Keratinocyte (primary cell): Measurements from ENCODE around the gene UTY. TPM values are rescaled to one million over a fixed set of nuclear protein-coding genes. Genes with fewer than 3 reads are reported as not detected.

Source experiments
- DNase-seq: peaks from one replicate; pipeline ENCODE4 v3.0.0-alpha.2; 2011; ENCODE audit warnings: low read depth, missing footprints, low spot score
- FAIRE-seq: peaks from 2 replicates; lab custom pipeline; 2011; peaks lifted over from hg19 to GRCh38; lab: Jason Lieb, UNC
- H2AFZ ChIP-seq: 2 replicates; pipeline ENCODE4 v1.6.0; 2012; ENCODE audit warnings: low read length, control low read depth, inconsistent platforms; ENCODE audit not compliant: control insufficient read depth
- H3K27ac ChIP-seq: 2 replicates; pipeline ENCODE4 v1.5.1; 2011; ENCODE audit warnings: low read length; ENCODE audit not compliant: control insufficient read depth, insufficient read depth
- H3K27me3 ChIP-seq: 3 replicates; pipeline ENCODE4 v1.6.0; 2011; ENCODE audit warnings: low read length; ENCODE audit not compliant: control insufficient read depth, insufficient read depth; ENCODE audit errors: extremely low read depth
- H3K36me3 ChIP-seq, 2 experiments: 2 replicates in 1 of 2; 3 replicates in 1 of 2; pipeline ENCODE4 v1.5.1; 2011; ENCODE audit warnings: low read length in 2 of 2, mild to moderate bottlenecking in 1 of 2; ENCODE audit not compliant: control insufficient read depth in 2 of 2, insufficient read depth in 2 of 2; ENCODE audit errors: extremely low read depth in 1 of 2
- H3K4me1 ChIP-seq: 3 replicates; pipeline ENCODE4 v1.5.1; 2011; ENCODE audit warnings: low read length; ENCODE audit not compliant: control insufficient read depth, insufficient read depth; ENCODE audit errors: extremely low read depth
- H3K4me2 ChIP-seq: 3 replicates; pipeline ENCODE4 v1.6.0; 2011; ENCODE audit warnings: low read depth, low read length; ENCODE audit not compliant: control insufficient read depth, insufficient read depth; ENCODE audit errors: extremely low read depth
- H3K4me3 ChIP-seq, 3 experiments: fragments of 200-600 bp in 1 of 3; sonication (generic) in 1 of 3; 2 replicates in 2 of 3; 3 replicates in 1 of 3; pipeline ENCODE4 v1.5.1; 2011 to 2016; ENCODE audit warnings: low read length in 3 of 3, mild to moderate bottlenecking in 3 of 3, control low read depth in 2 of 3, inconsistent platforms in 1 of 3, low read depth in 1 of 3, mixed read lengths in 1 of 3, mixed run types in 1 of 3, moderate library complexity in 1 of 3; ENCODE audit not compliant: control insufficient read depth in 2 of 3, insufficient read depth in 2 of 3; ENCODE audit errors: extremely low read depth in 1 of 3
- H3K79me2 ChIP-seq: 2 replicates; pipeline ENCODE4 v1.6.0; 2012; ENCODE audit warnings: low read length; ENCODE audit not compliant: control insufficient read depth, insufficient read depth
- H3K9ac ChIP-seq: 3 replicates; pipeline ENCODE4 v1.6.0; 2011; ENCODE audit warnings: low read length; ENCODE audit not compliant: control insufficient read depth, insufficient read depth; ENCODE audit errors: extremely low read depth
- H3K9me1 ChIP-seq: 3 replicates; pipeline ENCODE4 v1.6.0; 2011; ENCODE audit warnings: low read length; ENCODE audit not compliant: control insufficient read depth, insufficient read depth; ENCODE audit errors: extremely low read depth
- H3K9me3 ChIP-seq: 2 replicates; pipeline ENCODE4 v1.5.1; 2012; ENCODE audit warnings: low read depth, low read length; ENCODE audit not compliant: control insufficient read depth
- H4K20me1 ChIP-seq: 3 replicates; pipeline ENCODE4 v1.6.0; 2011; ENCODE audit warnings: low read length; ENCODE audit not compliant: control insufficient read depth, insufficient read depth; ENCODE audit errors: extremely low read depth
- EZH2 ChIP-seq: IDR thresholded peaks from one replicate; pipeline ENCODE4 v1.6.1; 2012; ENCODE audit warnings: inconsistent platforms, mild to moderate bottlenecking, low read length, moderate library complexity
- dilution Hi-C: fragments of 300-500 bp; cut with MboI; formaldehyde crosslinking; loops from one replicate; pipeline ENCODE4 v1.7.0; 2020; ENCODE audit warnings: low sequenced_read_pairs; ENCODE audit not compliant: extremely low pct_ligation_motif_present
- polyA plus RNA-seq, 5 experiments: library from polyadenylated mRNA; depleted of rRNA in 3 of 5; stranded (reverse) in 3 of 5; stranded (forward) in 1 of 5; unstranded in 1 of 5; fragments of >200 nt; gene quantifications; 1 replicate in 1 of 5; 2 replicates in 3 of 5; 3 replicates in 1 of 5; pipeline versions ENCODE4 v1.2.1 to v1.2.3, GENCODE V29; 2011 to 2012; ENCODE audit warnings: missing spikeins in 2 of 5, low read depth in 1 of 5, low replicate concordance in 1 of 5
- TF ChIP-seq, protein P1 (sequence below), 3 experiments: IDR thresholded peaks in 1 of 3; conservative IDR thresholded peaks in 1 of 3; optimal IDR thresholded peaks in 1 of 3; 2 replicates in 2 of 3; 3 replicates in 1 of 3; pipeline versions ENCODE3 to v1.5.1; 2011; ENCODE audit warnings: low read length in 3 of 3, mild to moderate bottlenecking in 3 of 3, moderate library complexity in 2 of 3, control low read depth in 1 of 3, inconsistent platforms in 1 of 3; ENCODE audit not compliant: insufficient read depth in 2 of 3; ENCODE audit errors: extremely low read depth in 1 of 3

Gene UTY
- polyA plus RNA-seq, 1 donor (not counting 4 experiments of a cell fraction or from before 2014, with no cell fraction given), result not detected

DNA sequence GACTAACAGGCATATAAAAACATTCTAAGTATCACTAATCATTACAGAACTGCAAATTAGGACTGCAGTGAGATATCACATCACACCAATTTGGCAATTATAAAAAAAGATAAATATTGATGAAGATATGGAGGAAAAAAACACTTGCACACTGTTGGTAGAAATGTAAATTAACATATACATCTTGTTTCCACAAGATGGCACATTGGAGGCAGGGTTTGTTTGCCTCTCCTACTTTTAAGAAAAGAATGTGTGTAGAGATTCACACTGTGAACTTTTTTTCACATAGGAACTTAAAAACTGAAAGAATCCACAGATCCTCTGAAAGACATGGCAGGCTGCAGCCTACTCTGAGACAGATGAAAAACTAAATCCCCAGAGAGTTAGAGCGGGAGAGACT is 21.4 kb upstream of the UTY start:
- no peak overlapping the region for H3K27ac ChIP-seq
- DNase-seq (no peak), FAIRE-seq (no peak)
- H3K9me3 ChIP-seq, result no peaks in the 10 kb centered on the region
- no peak overlapping the region for H3K9ac ChIP-seq
- no peaks in the 10 kb centered on the region for H3K79me2 ChIP-seq
- no peaks in the 10 kb centered on the region for H3K9me1 ChIP-seq
- H3K4me3 ChIP-seq, result no peak overlapping the region
- H4K20me1 ChIP-seq, result no peaks in the 10 kb centered on the region
- no peak overlapping the region for H2AFZ ChIP-seq
- no peaks in the 10 kb centered on the region for H3K4me1 ChIP-seq
- dilution Hi-C loops, result no loop called here
- no peak for TF ChIP-seq EZH2
- TF ChIP-seq, protein P1, sequence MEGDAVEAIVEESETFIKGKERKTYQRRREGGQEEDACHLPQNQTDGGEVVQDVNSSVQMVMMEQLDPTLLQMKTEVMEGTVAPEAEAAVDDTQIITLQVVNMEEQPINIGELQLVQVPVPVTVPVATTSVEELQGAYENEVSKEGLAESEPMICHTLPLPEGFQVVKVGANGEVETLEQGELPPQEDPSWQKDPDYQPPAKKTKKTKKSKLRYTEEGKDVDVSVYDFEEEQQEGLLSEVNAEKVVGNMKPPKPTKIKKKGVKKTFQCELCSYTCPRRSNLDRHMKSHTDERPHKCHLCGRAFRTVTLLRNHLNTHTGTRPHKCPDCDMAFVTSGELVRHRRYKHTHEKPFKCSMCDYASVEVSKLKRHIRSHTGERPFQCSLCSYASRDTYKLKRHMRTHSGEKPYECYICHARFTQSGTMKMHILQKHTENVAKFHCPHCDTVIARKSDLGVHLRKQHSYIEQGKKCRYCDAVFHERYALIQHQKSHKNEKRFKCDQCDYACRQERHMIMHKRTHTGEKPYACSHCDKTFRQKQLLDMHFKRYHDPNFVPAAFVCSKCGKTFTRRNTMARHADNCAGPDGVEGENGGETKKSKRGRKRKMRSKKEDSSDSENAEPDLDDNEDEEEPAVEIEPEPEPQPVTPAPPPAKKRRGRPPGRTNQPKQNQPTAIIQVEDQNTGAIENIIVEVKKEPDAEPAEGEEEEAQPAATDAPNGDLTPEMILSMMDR (optimal IDR thresholded peaks at IDR 0.05 in 1 of 3, IDR thresholded peaks at IDR 0.05 in 1 of 3, conservative IDR thresholded peaks at IDR 0.05 in 1 of 3; ENCODE audit: extremely low read depth in 1 of 3, insufficient read depth in 2 of 3, low read length in 3 of 3), result no peak
- H3K36me3 ChIP-seq, result no peaks in the 10 kb centered on the region
- no peaks in the 10 kb centered on the region for H3K27me3 ChIP-seq
- no peak overlapping the region for H3K4me2 ChIP-seq

DNA sequence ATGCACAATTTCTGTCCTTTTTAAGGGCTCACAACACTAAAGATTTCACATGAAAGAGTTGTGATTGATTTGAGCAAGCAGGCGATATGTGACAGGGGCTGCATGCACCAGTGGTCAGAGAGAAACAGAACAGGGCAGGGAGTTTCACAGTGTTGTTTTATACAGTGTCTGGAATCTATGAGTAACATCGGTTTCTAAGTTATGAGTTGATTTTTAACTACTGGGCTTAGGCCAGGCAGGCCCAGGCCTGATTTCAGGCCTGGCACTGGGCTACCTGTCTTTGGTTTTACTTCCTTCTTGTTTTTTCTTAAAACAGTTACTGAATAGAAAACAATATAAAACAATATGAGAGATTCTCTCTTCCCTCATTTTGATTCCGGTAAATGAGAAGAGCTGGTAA is 13.9 kb upstream of the UTY start:
- H3K27me3 ChIP-seq, result no peaks in the 10 kb centered on the region
- H3K4me1 ChIP-seq, result no peaks in the 10 kb centered on the region
- H4K20me1 ChIP-seq, result no peaks in the 10 kb centered on the region
- no peak overlapping the region for H2AFZ ChIP-seq
- FAIRE-seq (no peak), DNase-seq (no peak)
- dilution Hi-C loops, result no loop called here
- no peak overlapping the region for H3K27ac ChIP-seq
- H3K4me3 ChIP-seq, result no peak overlapping the region
- no peaks in the 10 kb centered on the region for H3K79me2 ChIP-seq
- H3K36me3 ChIP-seq, result no peaks in the 10 kb centered on the region
- H3K9ac ChIP-seq, result no peak overlapping the region
- no peak overlapping the region for H3K4me2 ChIP-seq
- TF ChIP-seq EZH2, result no peak
- TF ChIP-seq, protein P1 (optimal IDR thresholded peaks at IDR 0.05 in 1 of 3, IDR thresholded peaks at IDR 0.05 in 1 of 3, conservative IDR thresholded peaks at IDR 0.05 in 1 of 3; ENCODE audit: extremely low read depth in 1 of 3, insufficient read depth in 2 of 3, low read length in 3 of 3), result no peak
- H3K9me1 ChIP-seq, result no peaks in the 10 kb centered on the region
- no peaks in the 10 kb centered on the region for H3K9me3 ChIP-seq
